Ovary (tissue), 3 donors: ENCODE measurements around the gene RAVER2.

ENCODE experiments used
- POLR2A ChIP-seq: fragments of 450-650 bp; IDR thresholded peaks from one replicate; pipeline ENCODE4 v1.6.1; 2017; ENCODE audit warnings: antibody characterized with exemption, mild to moderate bottlenecking, moderate library complexity
- TF ChIP-seq, protein P1 (sequence below), 3 donors: fragments of 450-650 bp in 2 of 3; fragments of 200-600 bp in 1 of 3; IDR thresholded peaks; one replicate each; pipeline versions ENCODE4 v1.5.1 to v1.8.0; 2016 to 2022; ENCODE audit warnings: antibody characterized with exemption in 3 of 3, mild to moderate bottlenecking in 1 of 3
- donor health status: DM: no; HTN: no; CAD: no.

- TF ChIP-seq, protein P1, sequence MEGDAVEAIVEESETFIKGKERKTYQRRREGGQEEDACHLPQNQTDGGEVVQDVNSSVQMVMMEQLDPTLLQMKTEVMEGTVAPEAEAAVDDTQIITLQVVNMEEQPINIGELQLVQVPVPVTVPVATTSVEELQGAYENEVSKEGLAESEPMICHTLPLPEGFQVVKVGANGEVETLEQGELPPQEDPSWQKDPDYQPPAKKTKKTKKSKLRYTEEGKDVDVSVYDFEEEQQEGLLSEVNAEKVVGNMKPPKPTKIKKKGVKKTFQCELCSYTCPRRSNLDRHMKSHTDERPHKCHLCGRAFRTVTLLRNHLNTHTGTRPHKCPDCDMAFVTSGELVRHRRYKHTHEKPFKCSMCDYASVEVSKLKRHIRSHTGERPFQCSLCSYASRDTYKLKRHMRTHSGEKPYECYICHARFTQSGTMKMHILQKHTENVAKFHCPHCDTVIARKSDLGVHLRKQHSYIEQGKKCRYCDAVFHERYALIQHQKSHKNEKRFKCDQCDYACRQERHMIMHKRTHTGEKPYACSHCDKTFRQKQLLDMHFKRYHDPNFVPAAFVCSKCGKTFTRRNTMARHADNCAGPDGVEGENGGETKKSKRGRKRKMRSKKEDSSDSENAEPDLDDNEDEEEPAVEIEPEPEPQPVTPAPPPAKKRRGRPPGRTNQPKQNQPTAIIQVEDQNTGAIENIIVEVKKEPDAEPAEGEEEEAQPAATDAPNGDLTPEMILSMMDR (IDR thresholded peaks at IDR 0.05) = no peak
- TF ChIP-seq POLR2A = no peak
Measured at GRCh38 chr1:64743954-64744491, 852 bp upstream of the RAVER2 start.
